Bronchial epithelial cell (primary cell): Measurements from ENCODE around the gene HTRA3. TPM values are rescaled to one million over a fixed set of nuclear protein-coding genes. Genes with fewer than 3 reads are reported as not detected.

Experiments
- DNase-seq: peaks from one replicate; pipeline ENCODE4 v3.0.0-alpha.2; 2010; ENCODE audit warnings: low read depth
- FAIRE-seq: peaks from 2 replicates; lab custom pipeline; 2011; peaks lifted over from hg19 to GRCh38; lab: Jason Lieb, UNC
- H3K27me3 ChIP-seq: 2 replicates; pipeline ENCODE4 v1.5.1; 2011; ENCODE audit warnings: low read length; ENCODE audit not compliant: control insufficient read depth, insufficient read depth
- H3K36me3 ChIP-seq: 2 replicates; pipeline ENCODE4 v1.5.1; 2011; ENCODE audit warnings: low read length; ENCODE audit not compliant: control insufficient read depth, insufficient read depth
- H3K4me3 ChIP-seq: 2 replicates; pipeline ENCODE4 v1.5.1; 2011; ENCODE audit warnings: mild to moderate bottlenecking, low read depth, low read length, control low read depth
- CTCF ChIP-seq: IDR thresholded peaks from 2 replicates; pipeline ENCODE4 v1.5.1; 2011; ENCODE audit warnings: mild to moderate bottlenecking, moderate library complexity, low read length, control low read depth, inconsistent platforms; ENCODE audit not compliant: insufficient read depth, severe bottlenecking
- total RNA-seq: library from RNA; depleted of rRNA; stranded (reverse); fragments of >200 nt; gene quantifications from 2 replicates; pipeline ENCODE4 v1.2.1, GENCODE V29; 2014

Gene HTRA3
- total RNA-seq, 1 donor from 2014 or later, result 0.26 TPM

- Histone ChIP-seq H3K27me3 (no peaks in the 10 kb centered on the region), H3K36me3 (no peaks in the 10 kb centered on the region), H3K4me3 (no peak overlapping the region)
- FAIRE-seq, result no peak
- TF ChIP-seq CTCF, result no peak
- no peak for DNase-seq
Observed at GRCh38 chr4:8280876-8281440, 11.4 kb downstream of the HTRA3 start.

GRCh38 chr4:8281519-8282133 is 12.1 kb downstream of the HTRA3 start:
- no peak for TF ChIP-seq CTCF
- H3K27me3 ChIP-seq, result no peaks in the 10 kb centered on the region
- H3K4me3 ChIP-seq, result no peak overlapping the region
- no peaks in the 10 kb centered on the region for H3K36me3 ChIP-seq
- DNase-seq (no peak), FAIRE-seq (no peak)

GRCh38 chr4:8282134-8282641 is 12.6 kb downstream of the HTRA3 start:
- TF ChIP-seq CTCF, result no peak
- DNase-seq (no peak), FAIRE-seq (no peak)
- Histone ChIP-seq H3K4me3 (no peak overlapping the region), H3K36me3 (no peaks in the 10 kb centered on the region), H3K27me3 (no peaks in the 10 kb centered on the region)

GRCh38 chr4:8282742-8283141 is 13.2 kb downstream of the HTRA3 start:
- H3K27me3 ChIP-seq, result no peaks in the 10 kb centered on the region
- H3K4me3 ChIP-seq, result no peak overlapping the region
- TF ChIP-seq CTCF, result no peak
- FAIRE-seq (no peak), DNase-seq (no peak)
- no peaks in the 10 kb centered on the region for H3K36me3 ChIP-seq

- H3K36me3 ChIP-seq, result no peaks in the 10 kb centered on the region
- no peak for DNase-seq
- no peak for TF ChIP-seq CTCF
- no peak for FAIRE-seq
- no peak overlapping the region for H3K4me3 ChIP-seq
- no peaks in the 10 kb centered on the region for H3K27me3 ChIP-seq
Observed at GRCh38 chr4:8283161-8283560, 13.6 kb downstream of the HTRA3 start.
